ENCODE data around the gene SUN1. TPM values are rescaled to one million over a fixed set of nuclear protein-coding genes. Genes with fewer than 3 reads are reported as not detected.

Gene SUN1
- total RNA-seq, 4 donors from 2014 or later, result 243 to 263 (median 244) TPM

DNA sequence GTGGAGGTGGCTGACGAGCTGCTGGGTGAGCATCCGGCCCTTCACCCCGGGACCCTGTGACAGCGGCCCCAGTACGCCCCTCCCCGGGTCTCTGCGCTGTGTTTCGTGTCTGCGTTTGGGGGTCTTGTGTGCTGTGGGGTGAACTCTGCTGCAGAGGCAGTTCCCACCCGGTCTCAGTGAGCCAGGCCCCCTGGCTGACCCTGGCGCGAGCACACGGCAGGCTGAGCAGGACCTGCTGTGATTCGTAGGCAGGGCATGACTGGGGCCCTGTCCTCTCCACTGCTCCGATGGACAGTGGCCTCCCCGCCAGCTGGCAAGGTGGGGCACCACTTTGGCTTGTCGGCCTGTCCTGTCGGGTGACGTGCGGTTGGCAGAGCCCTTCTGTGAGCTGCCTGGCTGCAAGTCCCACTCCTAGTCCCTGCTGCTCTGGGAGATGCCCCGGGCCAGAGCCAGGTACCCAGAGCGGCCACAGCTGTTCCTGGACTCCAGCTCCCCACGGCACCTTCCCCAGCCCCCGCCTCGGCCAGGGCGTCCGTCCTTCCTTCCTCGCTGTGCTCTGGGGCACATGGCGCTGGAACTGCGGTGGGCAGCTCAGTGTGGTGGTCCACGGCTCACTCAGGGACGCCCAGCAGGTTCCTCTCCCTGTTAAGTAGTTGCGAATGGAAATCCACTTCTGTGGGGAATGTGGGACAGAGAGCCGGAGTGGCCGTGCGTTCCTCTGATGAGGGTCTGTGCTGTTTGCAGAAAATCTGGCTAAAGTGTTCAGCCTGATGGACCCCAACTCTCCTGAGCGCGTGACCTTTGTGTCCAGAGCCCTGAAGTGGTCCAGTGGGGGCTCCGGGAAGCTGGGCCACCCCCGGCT, 54.6 kb downstream of the SUN1 start:
- no peaks in the 10 kb centered on the region for H3K9me3 ChIP-seq
- DNase-seq (ENCODE audit: low spot score in 2 of 2), result no peak
- TF ChIP-seq POLR2A (IDR thresholded peaks at IDR 0.05) (no peak), EP300 (IDR thresholded peaks at IDR 0.05) (no peak)
- TF ChIP-seq, protein P1, sequence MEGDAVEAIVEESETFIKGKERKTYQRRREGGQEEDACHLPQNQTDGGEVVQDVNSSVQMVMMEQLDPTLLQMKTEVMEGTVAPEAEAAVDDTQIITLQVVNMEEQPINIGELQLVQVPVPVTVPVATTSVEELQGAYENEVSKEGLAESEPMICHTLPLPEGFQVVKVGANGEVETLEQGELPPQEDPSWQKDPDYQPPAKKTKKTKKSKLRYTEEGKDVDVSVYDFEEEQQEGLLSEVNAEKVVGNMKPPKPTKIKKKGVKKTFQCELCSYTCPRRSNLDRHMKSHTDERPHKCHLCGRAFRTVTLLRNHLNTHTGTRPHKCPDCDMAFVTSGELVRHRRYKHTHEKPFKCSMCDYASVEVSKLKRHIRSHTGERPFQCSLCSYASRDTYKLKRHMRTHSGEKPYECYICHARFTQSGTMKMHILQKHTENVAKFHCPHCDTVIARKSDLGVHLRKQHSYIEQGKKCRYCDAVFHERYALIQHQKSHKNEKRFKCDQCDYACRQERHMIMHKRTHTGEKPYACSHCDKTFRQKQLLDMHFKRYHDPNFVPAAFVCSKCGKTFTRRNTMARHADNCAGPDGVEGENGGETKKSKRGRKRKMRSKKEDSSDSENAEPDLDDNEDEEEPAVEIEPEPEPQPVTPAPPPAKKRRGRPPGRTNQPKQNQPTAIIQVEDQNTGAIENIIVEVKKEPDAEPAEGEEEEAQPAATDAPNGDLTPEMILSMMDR (IDR thresholded peaks at IDR 0.05), result no peak
- H3K27me3 ChIP-seq, result no peaks in the 10 kb centered on the region
- no peak overlapping the region for H3K27ac ChIP-seq
- 92 to 95% methylated on average over 27 to 31 of the region's 40 CpGs for WGBS, 2 donors
- peaks cover 0 to 37% (median 2%) of the 10 kb centered on the region in 4 donors for H3K4me1 ChIP-seq
- H3K4me3 ChIP-seq, result no peak overlapping the region
- peaks cover 14 to 53% (median 21%) of the 10 kb centered on the region in 3 donors for H3K36me3 ChIP-seq

DNA sequence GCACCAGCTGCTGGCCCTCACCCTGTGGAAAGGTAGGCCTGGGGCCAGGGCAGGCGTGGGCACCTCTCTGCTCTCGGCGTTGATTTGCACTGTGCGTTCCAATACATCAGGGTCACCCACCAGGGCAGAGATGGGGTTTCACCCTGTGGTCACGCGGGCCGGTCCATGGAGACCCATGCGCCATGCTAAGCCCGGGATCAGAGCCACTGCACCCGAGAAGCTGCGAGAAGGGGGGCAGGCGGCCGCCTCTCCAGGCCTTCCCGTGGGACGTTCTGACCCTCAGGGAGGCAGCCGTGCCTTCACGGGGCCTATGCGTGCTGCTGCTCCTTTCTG, 55.2 kb downstream of the SUN1 start:
- H3K27me3 ChIP-seq, result no peaks in the 10 kb centered on the region
- peaks cover 0 to 33% (median 2%) of the 10 kb centered on the region in 4 donors for H3K4me1 ChIP-seq
- TF ChIP-seq EP300 (IDR thresholded peaks at IDR 0.05) (no peak), POLR2A (IDR thresholded peaks at IDR 0.05) (no peak)
- TF ChIP-seq, protein P1 (IDR thresholded peaks at IDR 0.05), result no peak
- DNase-seq (ENCODE audit: low spot score in 2 of 2), result no peak
- no peaks in the 10 kb centered on the region for H3K9me3 ChIP-seq
- WGBS, 2 donors, result 79 to 96% methylated on average over 6 to 8 of the region's 18 CpGs
- no peak overlapping the region for H3K4me3 ChIP-seq
- no peak overlapping the region for H3K27ac ChIP-seq
- peaks cover 17 to 59% (median 21%) of the 10 kb centered on the region in 3 donors for H3K36me3 ChIP-seq

DNA sequence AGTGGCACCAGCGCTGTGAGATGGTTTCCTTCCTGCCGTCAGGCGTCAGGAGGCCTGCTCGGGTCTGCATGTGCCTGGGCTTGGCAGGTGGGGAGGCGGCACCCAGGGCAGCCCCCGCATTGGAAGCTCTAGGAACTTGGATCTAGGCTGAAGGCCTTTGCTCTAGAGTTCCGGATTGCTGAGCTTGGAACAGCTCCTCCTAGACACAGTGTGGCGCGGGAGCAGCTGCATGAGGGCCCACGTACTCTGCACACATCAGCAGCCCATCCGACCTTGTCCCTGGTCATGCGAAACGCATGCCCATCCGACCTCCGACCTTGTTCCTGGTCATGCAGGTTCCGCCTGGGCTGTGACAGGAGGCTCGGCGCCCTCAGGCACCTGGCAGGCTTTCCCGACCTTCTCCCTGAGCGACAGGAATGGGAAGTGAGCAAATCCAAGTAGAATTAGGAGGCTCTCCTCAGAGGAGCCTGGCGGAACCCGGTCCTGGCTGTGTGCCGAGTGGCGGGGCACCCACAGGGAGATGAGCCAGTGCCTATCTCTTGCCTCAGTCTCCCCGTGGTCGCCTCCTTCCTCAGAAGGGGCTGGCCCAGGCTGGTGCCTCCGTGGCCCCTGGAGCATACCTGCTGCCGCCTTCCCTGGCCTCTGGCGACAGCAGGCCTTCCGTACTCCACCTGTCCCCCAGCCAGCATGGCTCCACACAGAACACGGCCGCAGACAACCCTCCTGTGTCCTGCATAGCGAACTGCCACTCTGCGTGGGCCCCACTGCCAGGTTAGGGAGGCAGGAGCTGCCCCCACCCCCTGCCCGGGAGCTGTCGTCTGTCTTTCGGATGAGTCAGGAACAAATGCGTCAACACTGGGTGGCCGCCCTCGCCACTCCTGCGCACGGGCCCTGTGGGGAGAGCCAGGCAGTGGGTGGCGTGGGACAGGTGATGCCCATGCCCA, 56.1 kb downstream of the SUN1 start:
- Histone ChIP-seq H3K4me1 (peaks cover 0 to 24% (median 2%) of the 10 kb centered on the region in 4 donors), H3K4me3 (no peak overlapping the region), H3K27ac (no peak overlapping the region), H3K36me3 (peaks cover 17 to 68% (median 21%) of the 10 kb centered on the region in 3 donors), H3K9me3 (no peaks in the 10 kb centered on the region), H3K27me3 (no peaks in the 10 kb centered on the region)
- TF ChIP-seq, protein P1 (IDR thresholded peaks at IDR 0.05), result no peak
- no peak for DNase-seq (ENCODE audit: low spot score in 2 of 2)
- WGBS, 2 donors, result 90 to 94% methylated on average over 23 to 33 of the region's 43 CpGs

- no peak overlapping the region for H3K4me3 ChIP-seq
- no peaks in the 10 kb centered on the region for H3K27me3 ChIP-seq
- 88 to 95% methylated on average over 4 to 15 of the region's 15 CpGs for WGBS, 2 donors
These were observed 56.7 kb downstream of the SUN1 start for GRCh38 chr7:889025-889390.

More at GRCh38 chr7:889025-889390, 56.7 kb downstream of the SUN1 start:
- H3K4me1 ChIP-seq, result peaks cover 0 to 17% (median 2%) of the 10 kb centered on the region in 4 donors
- H3K9me3 ChIP-seq, result no peaks in the 10 kb centered on the region
- no peak for DNase-seq (ENCODE audit: low spot score in 2 of 2)
- peaks cover 19 to 75% (median 21%) of the 10 kb centered on the region in 3 donors for H3K36me3 ChIP-seq
- TF ChIP-seq EP300 (IDR thresholded peaks at IDR 0.05) (no peak), POLR2A (IDR thresholded peaks at IDR 0.05) (no peak)
- TF ChIP-seq, protein P1 (IDR thresholded peaks at IDR 0.05), result no peak
- H3K27ac ChIP-seq, result no peak overlapping the region
